Psoas muscle (tissue), 8 donors: ENCODE results near the gene VPS39. TPM values are rescaled to one million over a fixed set of nuclear protein-coding genes. Genes with fewer than 3 reads are reported as not detected.

Experiments
- ATAC-seq, 4 donors: fragments of 200-7000 bp; cut with Tn5 transposase; one replicate each; pipeline ENCODE4 v1.9.1; 2020; ENCODE audit warnings: moderate library complexity in 3 of 4, mild to moderate bottlenecking in 2 of 4
- DNase-seq, 2 donors: peaks; one replicate each; pipeline ENCODE4 v3.0.0-alpha.2; 2020
- H3K27ac ChIP-seq: fragments of 200-600 bp; one replicate; pipeline ENCODE4 v1.8.0; 2022
- H3K27me3 ChIP-seq, 3 donors: fragments of 200-600 bp in 1 of 3; one replicate each; pipeline versions ENCODE4 v1.6.1 to v1.8.0; 2013 to 2022; ENCODE audit warnings: low read length in 2 of 3, mild to moderate bottlenecking in 2 of 3, moderate library complexity in 1 of 3; ENCODE audit not compliant: insufficient read depth in 3 of 3
- H3K36me3 ChIP-seq, 2 donors: fragments of 200-600 bp in 1 of 2; one replicate each; pipeline versions ENCODE4 v1.6.1 to v1.8.0; 2013 to 2022; ENCODE audit warnings: low read depth in 1 of 2, mild to moderate bottlenecking in 1 of 2, moderate library complexity in 1 of 2; ENCODE audit not compliant: insufficient read depth in 1 of 2
- H3K4me1 ChIP-seq: fragments of 200-600 bp; one replicate; pipeline ENCODE4 v1.8.0; 2022
- H3K4me3 ChIP-seq: fragments of 200-600 bp; one replicate; pipeline ENCODE4 v1.8.0; 2022; ENCODE audit warnings: mild to moderate bottlenecking
- H3K9me3 ChIP-seq: fragments of 200-600 bp; one replicate; pipeline ENCODE4 v1.8.0; 2022
- CTCF ChIP-seq: fragments of 200-600 bp; IDR thresholded peaks from one replicate; pipeline ENCODE4 v1.8.0; 2022; ENCODE audit warnings: antibody characterized with exemption
- WGBS, 3 donors: extraction: QIAGEN DNeasy Blood & Tissue Kit; methylation state at CpG; one replicate each; pipeline versions ENCODE4 v1.1.6 to v1.1.7; 2013; 5-methylcytosine and 5-hydroxymethylcytosine counted together
- intact Hi-C, 2 donors: fragments of 100-400 bp; cut with DNase I; formaldehyde crosslinking; loops; one replicate each; pipeline versions ENCODE4 v1.11.0 to v1.14.2; 2022
- polyA plus RNA-seq, 3 donors: library from polyadenylated mRNA; stranded (reverse); fragments of 200-250 nt; gene quantifications; one replicate each; pipeline ENCODE4 v1.2.3, GENCODE V29; 2013
- total RNA-seq, 4 donors: library from RNA; stranded (reverse); fragmentation: NEBNext Ultra II Directional in 2 of 4; extraction: Animal tissue kit (Norgen Biotek cat#: 25700) in 2 of 4; gene quantifications; one replicate each; pipeline versions ENCODE4 v1.2.1 to v1.2.4, GENCODE V29; 2021 to 2023
- donor health status: healthy with polysubstance abuse.
- donor health status: DM: no; HTN: no; CAD: no; lungs with moderate emphysema.
- donor health status: Bipolar disorder and iron deficiency.
- donor health status: healthy.
- donor health status: DM: yes; HTN: yes; CAD: no.
- donor health status: DM: no; HTN: no; CAD: no.
- donor health status: DM: no; HTN: no; CAD: no.
- donor health status: DM: yes; HTN: yes; CAD: no.

The VPS39 gene
- total and polyA plus RNA-seq, 7 donors: 15.2 to 47.8 (median 43.3) TPM

GRCh38 chr15:42228036-42228435, 19.9 kb upstream of the VPS39 start:
- TF ChIP-seq CTCF: no peak
- 51 to 67% (median 61%) methylated on average over 1 of the region's 1 CpG for WGBS, 3 donors
- Histone ChIP-seq H3K4me1 (no peaks in the 10 kb centered on the region), H3K27me3 (no peaks in the 10 kb centered on the region), H3K9me3 (no peaks in the 10 kb centered on the region), H3K4me3 (no peak overlapping the region), H3K27ac (no peak overlapping the region), H3K36me3 (peaks cover 9 to 100% of the 10 kb centered on the region in 2 donors)
- intact Hi-C loops: no loop called here
- DNase-seq: no peak
- no peak for ATAC-seq

- H3K36me3 ChIP-seq: peaks cover 9 to 100% of the 10 kb centered on the region in 2 donors
- intact Hi-C loops: no loop called here
Measured at GRCh38 chr15:42226648-42227047, 18.5 kb upstream of the VPS39 start.

GRCh38 chr15:42220216-42220615, 12.1 kb upstream of the VPS39 start:
- no peak for DNase-seq
- H3K27me3 ChIP-seq: no peaks in the 10 kb centered on the region
- H3K4me3 ChIP-seq: no peak overlapping the region
- intact Hi-C loops: loop anchor here in 1 of 2 donors (5.0 kb wide), 1 partner anchor 42 kb away; no protein-coding TSS in a partner anchor
- WGBS, 3 donors: 48 to 50% (median 48%) methylated on average over 2 of the region's 2 CpGs
- TF ChIP-seq CTCF: no peak
- H3K4me1 ChIP-seq: no peaks in the 10 kb centered on the region
- ATAC-seq: no peak
- H3K36me3 ChIP-seq: peaks cover 9 to 96% of the 10 kb centered on the region in 2 donors
- no peaks in the 10 kb centered on the region for H3K9me3 ChIP-seq
- H3K27ac ChIP-seq: no peak overlapping the region

More at GRCh38 chr15:42226648-42227047, 18.5 kb upstream of the VPS39 start:
- H3K4me1 ChIP-seq: no peaks in the 10 kb centered on the region
- no peaks in the 10 kb centered on the region for H3K9me3 ChIP-seq
- DNase-seq (no peak), ATAC-seq (no peak)
- H3K27ac ChIP-seq: no peak overlapping the region
- H3K4me3 ChIP-seq: no peak overlapping the region
- 91 to 94% (median 93%) methylated on average over 5 of the region's 5 CpGs for whole genome bisulfite sequencing, 3 donors
- TF ChIP-seq CTCF: no peak
- no peaks in the 10 kb centered on the region for H3K27me3 ChIP-seq

- intact Hi-C loops: no loop called here
- DNase-seq: no peak
- Histone ChIP-seq H3K4me3 (no peak overlapping the region), H3K9me3 (no peaks in the 10 kb centered on the region), H3K4me1 (no peaks in the 10 kb centered on the region), H3K27me3 (no peaks in the 10 kb centered on the region), H3K36me3 (peaks cover 6 to 96% of the 10 kb centered on the region in 2 donors), H3K27ac (no peak overlapping the region)
- TF ChIP-seq CTCF: no peak
- ATAC-seq: no peak
- 32 to 38% (median 35%) methylated on average over 2 of the region's 2 CpGs for WGBS, 3 donors
Measured at GRCh38 chr15:42218953-42219592, 11.0 kb upstream of the VPS39 start.

GRCh38 chr15:42217568-42217967, 9.5 kb upstream of the VPS39 start:
- no peaks in the 10 kb centered on the region for H3K9me3 ChIP-seq
- H3K27ac ChIP-seq: no peak overlapping the region
- H3K36me3 ChIP-seq: peaks cover 0 to 96% of the 10 kb centered on the region in 2 donors
- no peak for TF ChIP-seq CTCF
- 82 to 93% (median 87%) methylated on average over 2 of the region's 2 CpGs for WGBS, 3 donors
- DNase-seq: no peak
- intact Hi-C loops: no loop called here
- H3K4me1 ChIP-seq: no peaks in the 10 kb centered on the region
- no peak for ATAC-seq
- H3K4me3 ChIP-seq: no peak overlapping the region
- H3K27me3 ChIP-seq: no peaks in the 10 kb centered on the region
